HUES64 (cell line): ENCODE data around the gene MEGF11.

Experiments
- H3K27ac ChIP-seq: 2 replicates; pipeline ENCODE4 v1.7.0; 2013; ENCODE audit warnings: low read depth, low read length, inconsistent platforms
- H3K27me3 ChIP-seq: 2 replicates; pipeline ENCODE4 v1.6.1; 2013; ENCODE audit warnings: mild to moderate bottlenecking, low read length; ENCODE audit not compliant: insufficient read depth
- H3K36me3 ChIP-seq: 2 replicates; pipeline ENCODE4 v1.6.1; 2013; ENCODE audit warnings: mild to moderate bottlenecking, low read length; ENCODE audit not compliant: insufficient read depth
- H3K4me1 ChIP-seq: 2 replicates; pipeline ENCODE4 v1.6.1; 2013; ENCODE audit warnings: mild to moderate bottlenecking, low read length, moderate library complexity; ENCODE audit not compliant: insufficient read depth
- H3K4me3 ChIP-seq: 2 replicates; pipeline ENCODE4 v1.5.1; 2013; ENCODE audit warnings: mild to moderate bottlenecking, low read length, moderate library complexity
- H3K9ac ChIP-seq: 2 replicates; pipeline ENCODE4 v1.6.1; 2013; ENCODE audit warnings: mild to moderate bottlenecking, low read depth, low read length
- H3K9me3 ChIP-seq: 2 replicates; pipeline ENCODE4 v1.6.1; 2013; ENCODE audit warnings: low read depth, low read length; ENCODE audit not compliant: insufficient read depth
- WGBS: fragments of 150-250, 120-280 bp; methylation state at CpG from one replicate; pipeline ENCODE4 v1.1.7; 2013; ENCODE audit warnings: missing lambda C conversion rate; 5-methylcytosine and 5-hydroxymethylcytosine counted together

The MEGF11 gene

GRCh38 chr15:66237513-66238235 is 15.9 kb downstream of the MEGF11 start:
- WGBS: 76% methylated on average over 10 of the region's 10 CpGs
- no peak overlapping the region for H3K4me3 ChIP-seq
- H3K9ac ChIP-seq: no peak overlapping the region
- H3K36me3 ChIP-seq: no peaks in the 10 kb centered on the region
- no peaks in the 10 kb centered on the region for H3K4me1 ChIP-seq
- no peaks in the 10 kb centered on the region for H3K9me3 ChIP-seq
- H3K27ac ChIP-seq: no peak overlapping the region
- no peaks in the 10 kb centered on the region for H3K27me3 ChIP-seq

- 76% methylated on average over 12 of the region's 12 CpGs for WGBS
- Histone ChIP-seq H3K27ac (no peak overlapping the region), H3K4me1 (no peaks in the 10 kb centered on the region), H3K9ac (no peak overlapping the region), H3K27me3 (no peaks in the 10 kb centered on the region), H3K36me3 (no peaks in the 10 kb centered on the region), H3K9me3 (no peaks in the 10 kb centered on the region), H3K4me3 (no peak overlapping the region)
Measured at GRCh38 chr15:66236806-66237375, 16.7 kb downstream of the MEGF11 start.

- H3K36me3 ChIP-seq: no peaks in the 10 kb centered on the region
- H3K27me3 ChIP-seq: no peaks in the 10 kb centered on the region
- WGBS: 85% methylated on average over 2 of the region's 2 CpGs
- H3K4me3 ChIP-seq: no peak overlapping the region
- H3K4me1 ChIP-seq: no peaks in the 10 kb centered on the region
- H3K9me3 ChIP-seq: no peaks in the 10 kb centered on the region
- no peak overlapping the region for H3K9ac ChIP-seq
- no peak overlapping the region for H3K27ac ChIP-seq
Measured at GRCh38 chr15:66235866-66236265, 17.7 kb downstream of the MEGF11 start.

GRCh38 chr15:66234798-66235197 is 18.8 kb downstream of the MEGF11 start:
- Histone ChIP-seq H3K4me3 (no peak overlapping the region), H3K4me1 (no peaks in the 10 kb centered on the region), H3K27ac (no peak overlapping the region), H3K9me3 (no peaks in the 10 kb centered on the region), H3K36me3 (no peaks in the 10 kb centered on the region), H3K27me3 (no peaks in the 10 kb centered on the region), H3K9ac (no peak overlapping the region)
- 70% methylated on average over 9 of the region's 9 CpGs for WGBS

- 83% methylated on average over 14 of the region's 14 CpGs for WGBS
- no peaks in the 10 kb centered on the region for H3K36me3 ChIP-seq
- H3K27me3 ChIP-seq: no peaks in the 10 kb centered on the region
Measured at GRCh38 chr15:66233487-66234415, 19.8 kb downstream of the MEGF11 start.

GRCh38 chr15:66232267-66232625 is 21.3 kb downstream of the MEGF11 start:
- Histone ChIP-seq H3K27me3 (no peaks in the 10 kb centered on the region), H3K4me3 (no peak overlapping the region), H3K4me1 (no peaks in the 10 kb centered on the region), H3K27ac (no peak overlapping the region), H3K36me3 (no peaks in the 10 kb centered on the region), H3K9me3 (no peaks in the 10 kb centered on the region), H3K9ac (no peak overlapping the region)
- 89% methylated on average over 3 of the region's 3 CpGs for WGBS

More at GRCh38 chr15:66233487-66234415, 19.8 kb downstream of the MEGF11 start:
- no peak overlapping the region for H3K4me3 ChIP-seq
- H3K27ac ChIP-seq: no peak overlapping the region
- H3K9me3 ChIP-seq: no peaks in the 10 kb centered on the region
- no peak overlapping the region for H3K9ac ChIP-seq
- no peaks in the 10 kb centered on the region for H3K4me1 ChIP-seq

- H3K27ac ChIP-seq: no peak overlapping the region
- H3K4me3 ChIP-seq: no peak overlapping the region
- no peak overlapping the region for H3K9ac ChIP-seq
- H3K4me1 ChIP-seq: no peaks in the 10 kb centered on the region
- WGBS: 78% methylated on average over 8 of the region's 8 CpGs
- H3K9me3 ChIP-seq: no peaks in the 10 kb centered on the region
- no peaks in the 10 kb centered on the region for H3K27me3 ChIP-seq
- no peaks in the 10 kb centered on the region for H3K36me3 ChIP-seq
Measured at GRCh38 chr15:66231394-66232266, 21.9 kb downstream of the MEGF11 start.

GRCh38 chr15:66229790-66230465 is 23.6 kb downstream of the MEGF11 start:
- H3K4me3 ChIP-seq: no peak overlapping the region
- no peaks in the 10 kb centered on the region for H3K36me3 ChIP-seq
- H3K27ac ChIP-seq: no peak overlapping the region
- WGBS: 87% methylated on average over 6 of the region's 6 CpGs
- H3K9ac ChIP-seq: no peak overlapping the region
- no peaks in the 10 kb centered on the region for H3K9me3 ChIP-seq
- no peaks in the 10 kb centered on the region for H3K27me3 ChIP-seq
- no peaks in the 10 kb centered on the region for H3K4me1 ChIP-seq

- H3K4me3 ChIP-seq: no peak overlapping the region
- H3K36me3 ChIP-seq: no peaks in the 10 kb centered on the region
- WGBS: 91% methylated on average over 13 of the region's 13 CpGs
- no peaks in the 10 kb centered on the region for H3K4me1 ChIP-seq
- no peaks in the 10 kb centered on the region for H3K9me3 ChIP-seq
- no peak overlapping the region for H3K27ac ChIP-seq
- H3K27me3 ChIP-seq: no peaks in the 10 kb centered on the region
- H3K9ac ChIP-seq: no peak overlapping the region
Measured at GRCh38 chr15:66228807-66229735, 24.5 kb downstream of the MEGF11 start.
